22Rv1 (cell line): ENCODE data around the gene HSP90AB1.

Experiments used
- CTCF ChIP-seq: fragments of 450-650 bp; IDR thresholded peaks from 2 replicates; pipeline ENCODE4 v1.5.1; 2017; ENCODE audit warnings: mild to moderate bottlenecking
- ZFX ChIP-seq: fragments of 450-650 bp; IDR thresholded peaks from 2 replicates; pipeline ENCODE4 v1.6.1; 2017; ENCODE audit warnings: antibody characterized with exemption, borderline replicate concordance

- TF ChIP-seq CTCF (no peak), ZFX (no peak)
Measured at GRCh38 chr6:44219053-44219814, 27.7 kb upstream of the HSP90AB1 start.
